Loucy (cell line): ENCODE measurements around the gene CCDC188.
A peak's percentile ranks its signal among the peaks of the same experiment; 100 is the strongest.

ENCODE experiments used
- EZH2phosphoT487 ChIP-seq: fragments of 200-600 bp; IDR thresholded peaks from 2 replicates; pipeline ENCODE4 v1.6.1; 2018; ENCODE audit warnings: antibody characterized with exemption, mild to moderate bottlenecking, moderate library complexity, borderline replicate concordance
- TF ChIP-seq, protein P1 (sequence below): fragments of 200-600 bp; sonication (generic); conservative IDR thresholded peaks from 2 replicates; pipeline ENCODE4 v1.5.1; 2014; ENCODE audit warnings: mild to moderate bottlenecking, antibody characterized with exemption, low read length

DNA sequence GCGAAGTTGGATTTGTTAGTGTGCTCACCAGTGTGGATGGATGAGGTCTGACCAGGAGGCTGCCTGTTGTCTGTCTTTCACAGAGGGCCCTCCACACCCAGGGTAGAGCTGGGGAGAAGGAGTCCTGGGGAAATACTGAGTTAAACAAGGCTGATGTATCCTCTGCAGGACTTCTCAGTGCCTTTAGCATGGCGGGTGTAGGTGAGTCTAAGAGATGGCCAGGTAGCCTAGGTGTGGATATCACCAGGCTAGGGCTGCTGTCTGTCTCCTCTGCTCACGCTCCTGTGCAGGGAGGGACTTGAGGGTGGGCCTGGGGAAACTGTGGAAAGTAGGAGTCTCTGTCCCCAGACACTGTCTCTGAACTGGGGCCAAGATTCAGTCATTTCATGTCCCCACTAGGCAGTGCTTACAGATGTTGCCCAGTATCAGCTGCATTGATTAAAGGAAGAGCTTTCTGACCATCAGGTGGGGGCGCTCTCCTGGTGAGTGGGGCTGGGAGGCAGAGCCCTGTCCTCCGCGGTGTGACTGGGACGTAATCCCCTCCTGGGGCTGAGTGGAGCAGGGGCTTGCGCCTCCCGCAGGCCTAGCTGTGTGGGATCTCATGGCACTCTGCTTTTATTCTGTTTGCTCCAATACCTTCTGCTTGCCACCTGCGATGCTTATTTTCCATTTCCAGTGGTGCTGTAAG, 35.5 kb upstream of the CCDC188 start:
- TF ChIP-seq, protein P1, sequence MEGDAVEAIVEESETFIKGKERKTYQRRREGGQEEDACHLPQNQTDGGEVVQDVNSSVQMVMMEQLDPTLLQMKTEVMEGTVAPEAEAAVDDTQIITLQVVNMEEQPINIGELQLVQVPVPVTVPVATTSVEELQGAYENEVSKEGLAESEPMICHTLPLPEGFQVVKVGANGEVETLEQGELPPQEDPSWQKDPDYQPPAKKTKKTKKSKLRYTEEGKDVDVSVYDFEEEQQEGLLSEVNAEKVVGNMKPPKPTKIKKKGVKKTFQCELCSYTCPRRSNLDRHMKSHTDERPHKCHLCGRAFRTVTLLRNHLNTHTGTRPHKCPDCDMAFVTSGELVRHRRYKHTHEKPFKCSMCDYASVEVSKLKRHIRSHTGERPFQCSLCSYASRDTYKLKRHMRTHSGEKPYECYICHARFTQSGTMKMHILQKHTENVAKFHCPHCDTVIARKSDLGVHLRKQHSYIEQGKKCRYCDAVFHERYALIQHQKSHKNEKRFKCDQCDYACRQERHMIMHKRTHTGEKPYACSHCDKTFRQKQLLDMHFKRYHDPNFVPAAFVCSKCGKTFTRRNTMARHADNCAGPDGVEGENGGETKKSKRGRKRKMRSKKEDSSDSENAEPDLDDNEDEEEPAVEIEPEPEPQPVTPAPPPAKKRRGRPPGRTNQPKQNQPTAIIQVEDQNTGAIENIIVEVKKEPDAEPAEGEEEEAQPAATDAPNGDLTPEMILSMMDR = peak; percentile 55
- TF ChIP-seq EZH2phosphoT487 = no peak
